GM12878 (cell line): Measurements from ENCODE around the gene TRAF3IP1. TPM values are rescaled to one million over a fixed set of nuclear protein-coding genes. Genes with fewer than 3 reads are reported as not detected.
"Not testable (repeated sequence)": the region's sequence is repeated elsewhere in the genome, so short reads cannot be mapped to it uniquely, and the experiment has no call there.

ENCODE experiments used
- ATAC-seq: fragments of 200-7000 bp; cut with Tn5 transposase; 3 replicates; pipeline ENCODE4 v1.9.1; 2020; ENCODE audit warnings: mild to moderate bottlenecking, moderate library complexity
- BruUV-seq: library from RNA; stranded (reverse); fragments of 400-500 nt; replicated peaks from 2 replicates; lab custom pipeline; 2021; lab: Mats Ljungman, UMichigan
- CTCF ChIA-PET: fragments of 300-600 bp; sonication (Branson Sonifier 250); formaldehyde crosslinking; extraction: SDS; loops from one replicate; lab custom pipeline; 2021; ENCODE audit warnings: inconsistent platforms; lab: Yijun Ruan, JAX
- POLR2A ChIA-PET: fragments of 350-600 bp; formaldehyde crosslinking; extraction: SDS; loops from one replicate; lab custom pipeline; 2021; ENCODE audit warnings: inconsistent platforms; lab: Charles Lee
- RAD21 ChIA-PET: fragments of 300-600 bp; sonication (Branson Sonifier 250); formaldehyde crosslinking; loops from one replicate; lab custom pipeline; 2023; ENCODE audit warnings: antibody characterized with exemption; ENCODE audit not compliant: unreplicated experiment; lab: Charles Lee
- SMC1A ChIA-PET: fragments of 300-600 bp; sonication (Branson Sonifier 250); formaldehyde crosslinking; loops from one replicate; lab custom pipeline; 2023; ENCODE audit not compliant: unreplicated experiment, uncharacterized antibody; lab: Charles Lee
- DNase-seq: peaks from one replicate; pipeline ENCODE4 v3.0.0-alpha.2; 2011; ENCODE audit warnings: low read depth, low spot score
- FAIRE-seq: peaks from 3 replicates; lab custom pipeline; 2011; peaks lifted over from hg19 to GRCh38; lab: Jason Lieb, UNC
- H2AFZ ChIP-seq: 2 replicates; pipeline ENCODE4 v1.6.0; 2011; ENCODE audit warnings: low read depth, low read length, control low read depth; ENCODE audit not compliant: control insufficient read depth
- H3K27ac ChIP-seq: 2 replicates; pipeline ENCODE4 v1.5.1; 2011; ENCODE audit warnings: control low read depth; ENCODE audit not compliant: control insufficient read depth, insufficient read depth
- H3K27me3 ChIP-seq, 2 experiments: replicated peaks in 1 of 2; 2 replicates each; pipeline versions ENCODE4 v1.6.0 to v1.6.1; 2011; ENCODE audit warnings: low read length in 1 of 2; ENCODE audit not compliant: control insufficient read depth in 2 of 2, insufficient read depth in 2 of 2
- H3K36me3 ChIP-seq, 2 experiments: 2 replicates each; pipeline ENCODE4 v1.5.1; 2011; ENCODE audit warnings: low read length in 1 of 2; ENCODE audit not compliant: control insufficient read depth in 2 of 2, insufficient read depth in 2 of 2
- H3K4me1 ChIP-seq: 2 replicates; pipeline ENCODE4 v1.6.1; 2011; ENCODE audit warnings: mild to moderate bottlenecking, low read length, moderate library complexity, mixed read lengths; ENCODE audit not compliant: control insufficient read depth, insufficient read depth
- H3K4me2 ChIP-seq: 2 replicates; pipeline ENCODE4 v1.6.0; 2011; ENCODE audit warnings: control low read depth; ENCODE audit not compliant: control insufficient read depth, insufficient read depth
- H3K4me3 ChIP-seq: fragments of 200-600 bp; sonication (generic); 2 replicates; pipeline ENCODE4 v1.5.1; 2016
- H3K79me2 ChIP-seq: 2 replicates; pipeline ENCODE4 v1.6.0; 2011; ENCODE audit warnings: low read length; ENCODE audit not compliant: control insufficient read depth, insufficient read depth
- H3K9ac ChIP-seq: 2 replicates; pipeline ENCODE4 v1.8.0; 2011; ENCODE audit warnings: low read length, control low read depth, mixed read lengths; ENCODE audit not compliant: control insufficient read depth, insufficient read depth
- H3K9me3 ChIP-seq: replicated peaks from 3 replicates; pipeline ENCODE4 v1.5.1; 2011; ENCODE audit warnings: mild to moderate bottlenecking, low read length; ENCODE audit not compliant: control insufficient read depth, insufficient read depth
- H4K20me1 ChIP-seq: 2 replicates; pipeline ENCODE4 v1.6.0; 2011; ENCODE audit not compliant: control insufficient read depth, insufficient read depth
- ATF2 ChIP-seq: IDR thresholded peaks from 2 replicates; pipeline ENCODE4 v1.6.1; 2012; ENCODE audit warnings: low read length, inconsistent platforms
- BMI1 ChIP-seq: fragments of 450-650 bp; IDR thresholded peaks from 2 replicates; pipeline ENCODE4 v1.6.1; 2016; ENCODE audit warnings: mild to moderate bottlenecking, moderate library complexity, borderline replicate concordance
- CREM ChIP-seq: IDR thresholded peaks from 2 replicates; pipeline ENCODE4 v1.6.1; 2014; ENCODE audit warnings: antibody characterized with exemption, low read depth
- E2F4 ChIP-seq: IDR thresholded peaks from 2 replicates; pipeline ENCODE4 v1.6.1; 2012; ENCODE audit warnings: low read depth, low read length, improper control_type of control experiment
- E4F1 ChIP-seq: fragments of 450-650 bp; IDR thresholded peaks from 2 replicates; pipeline ENCODE4 v1.6.1; 2018; ENCODE audit warnings: borderline replicate concordance, mild to moderate bottlenecking; ENCODE audit not compliant: partially characterized antibody
- GABPA ChIP-seq: IDR thresholded peaks from 2 replicates; pipeline ENCODE4 v1.6.1; 2014; ENCODE audit warnings: antibody characterized with exemption, low read depth, mild to moderate bottlenecking, inconsistent platforms
- GATAD2B ChIP-seq: fragments of 450-650 bp; conservative IDR thresholded peaks from 2 replicates; pipeline ENCODE4 v1.6.1; 2017; ENCODE audit warnings: low read depth, mild to moderate bottlenecking, moderate library complexity
- POLR2A ChIP-seq: IDR thresholded peaks from 2 replicates; pipeline ENCODE4 v1.6.1; 2011; ENCODE audit warnings: low read depth, mild to moderate bottlenecking, low read length
- RFX5 ChIP-seq: IDR thresholded peaks from 2 replicates; pipeline ENCODE4 v1.6.1; 2011; ENCODE audit warnings: low read depth, low read length, improper control_type of control experiment
- SIN3A ChIP-seq: IDR thresholded peaks from 2 replicates; pipeline ENCODE4 v1.6.1; 2012; ENCODE audit warnings: low read depth, low read length, improper control_type of control experiment
- SREBF1 ChIP-seq: IDR thresholded peaks from 2 replicates; pipeline ENCODE4 v1.6.1; 2012; ENCODE audit warnings: mild to moderate bottlenecking, low read length
- SRF ChIP-seq, 2 experiments: IDR thresholded peaks; 2 replicates each; pipeline ENCODE4 v1.6.1; 2011; ENCODE audit warnings: low read depth in 2 of 2, low read length in 2 of 2, mild to moderate bottlenecking in 1 of 2, moderate library complexity in 1 of 2
- ZBED1 ChIP-seq: IDR thresholded peaks from 2 replicates; pipeline ENCODE4 v1.6.1; 2016; ENCODE audit warnings: borderline replicate concordance
- ZNF207 ChIP-seq: fragments of 450-650 bp; IDR thresholded peaks from 2 replicates; pipeline ENCODE4 v1.6.1; 2014; ENCODE audit warnings: antibody characterized with exemption, mild to moderate bottlenecking, borderline replicate concordance
- WGBS: methylation state at CpG from one replicate; pipeline ENCODE4 v1.1.6; 2016; ENCODE audit warnings: low lambda C conversion rate; ENCODE audit not compliant: insufficient replicate concordance, insufficient coverage; ENCODE audit errors: missing lambda C conversion rate; 5-methylcytosine and 5-hydroxymethylcytosine counted together
- in situ Hi-C: fragments of 300-500 bp; cut with MboI; formaldehyde crosslinking; loops from 9 replicates; pipeline ENCODE4 v1.14.3; 2018; ENCODE audit warnings: mixed read lengths
- intact Hi-C: fragments of 100-400 bp; cut with micrococcal nuclease; formaldehyde crosslinking; loops from one replicate; pipeline ENCODE4 v1.14.2; 2022; ENCODE audit not compliant: unreplicated experiment
- polyA plus RNA-seq, 11 experiments: library from polyadenylated mRNA; depleted of rRNA in 4 of 11; unstranded in 6 of 11; stranded (reverse) in 5 of 11; fragments of >200 nt; fragmentation: Nextera tagmentation in 4 of 11; fragmentation: Illumina TruSeq in 1 of 11; extraction: Ambion mirVana in 4 of 11; extraction: Trizol in 1 of 11; gene quantifications; 1 replicate in 1 of 11; 2 replicates in 10 of 11; pipeline versions ENCODE4 v1.2.1 to v1.2.3, GENCODE V29; 2011 to 2016; ENCODE audit warnings: inconsistent platforms in 2 of 11, missing spikeins in 2 of 11, low read depth in 1 of 11
- total RNA-seq, 4 experiments: library from RNA; depleted of rRNA in 3 of 4; stranded (reverse); fragments of >200 nt in 3 of 4; fragmentation: Illumina TruSeq in 1 of 4; extraction: Trizol in 1 of 4; gene quantifications; 2 replicates each; pipeline versions ENCODE4 v1.2.1 to v1.2.3, GENCODE V29; 2013 to 2021

Gene TRAF3IP1
- total and polyA plus RNA-seq, 10 of the 15 experiments (the other 5 are each of a cell fraction or from before 2014, with no cell fraction given) = 1.6 to 7.5 (median 3.6) TPM

GRCh38 chr2:238372277-238372676 lies 52.0 kb downstream of the TRAF3IP1 start:
- ATAC-seq, intact Hi-C loops, SMC1A ChIA-PET, H3K4me1 ChIP-seq, H3K79me2 ChIP-seq, DNase-seq, H3K9me3 ChIP-seq, RAD21 ChIA-PET, H3K9ac ChIP-seq, H2AFZ ChIP-seq, in situ Hi-C loops, FAIRE-seq, H3K4me3 ChIP-seq, POLR2A ChIA-PET, H3K4me2 ChIP-seq, H3K27ac ChIP-seq, BruUV-seq, H4K20me1 ChIP-seq, H3K27me3 ChIP-seq, H3K36me3 ChIP-seq, CTCF ChIA-PET: not testable (repeated sequence)
- 89% methylated on average over 3 of the region's 3 CpGs for WGBS

GRCh38 chr2:238376884-238377391 lies 56.6 kb downstream of the TRAF3IP1 start:
- Histone ChIP-seq H3K36me3 (no peaks in the 10 kb centered on the region), H3K27me3 (no peaks in the 10 kb centered on the region), H3K9ac (no peak overlapping the region)
- POLR2A ChIA-PET = no interaction called here
- CTCF ChIA-PET = no interaction called here
- 18% methylated on average over 8 of the region's 8 CpGs for WGBS
- TF ChIP-seq SIN3A = no peak
- no peak for TF ChIP-seq CREM
- TF ChIP-seq E4F1 = no peak
- no peak for TF ChIP-seq RFX5
- TF ChIP-seq SREBF1 = no peak
- TF ChIP-seq GATAD2B = no peak
- no peak for TF ChIP-seq BMI1
- no peak for TF ChIP-seq ATF2
- TF ChIP-seq ZBED1 = no peak
- no peak for TF ChIP-seq POLR2A
- no peak for TF ChIP-seq GABPA
- no peak for TF ChIP-seq E2F4
- no peak for TF ChIP-seq SRF (IDR thresholded peaks at IDR 0.05; ENCODE audit: low read depth in 2 of 2, low read length in 2 of 2)
- no peak for TF ChIP-seq ZNF207
- TF ChIP-seq, all 136 proteins: peak for 0
- intact Hi-C loops = no loop called here
- Histone ChIP-seq H3K79me2 (no peaks in the 10 kb centered on the region), H3K9me3 (no peaks in the 10 kb centered on the region), H3K4me3 (no peak overlapping the region), H3K4me1 (peaks cover 8% of the 10 kb centered on the region), H3K4me2 (no peak overlapping the region; the same call in 1 of the 2 replicates), H4K20me1 (no peaks in the 10 kb centered on the region), H3K27ac (no peak overlapping the region), H2AFZ (no peak overlapping the region)
- FAIRE-seq (no peak), ATAC-seq (peak; percentile 47; the same call in 2 of the 3 replicates), DNase-seq (no peak)
- RAD21 ChIA-PET = no interaction called here
- BruUV-seq = no TSS peak
- in situ Hi-C loops = no loop called here
- SMC1A ChIA-PET = no interaction called here
